Heart left ventricle (tissue), 16 donors: Measurements from ENCODE around the gene PARVA. TPM values are rescaled to one million over a fixed set of nuclear protein-coding genes. Genes with fewer than 3 reads are reported as not detected.

ENCODE experiments used
- ATAC-seq, 4 donors: fragments of 200-7000 bp; cut with Tn5 transposase; one replicate each; pipeline ENCODE4 v1.9.1; 2020 to 2022; ENCODE audit warnings: moderate library complexity in 4 of 4, mild to moderate bottlenecking in 3 of 4, moderate number of reproducible peaks in 1 of 4
- DNase-seq, 5 donors: peaks; one replicate each; pipeline ENCODE4 v3.0.0-alpha.2; 2020
- H3K27ac ChIP-seq, 12 donors: fragments of 200-600 bp; sonication (generic) in 4 of 12; one replicate each; pipeline versions ENCODE4 v1.5.0 to v1.8.0; 2016 to 2022; ENCODE audit warnings: mild to moderate bottlenecking in 2 of 12
- H3K27me3 ChIP-seq, 9 donors: fragments of 200-600 bp; sonication (generic) in 2 of 9; one replicate each; pipeline versions ENCODE4 v1.5.1 to v1.8.0; 2016 to 2022; ENCODE audit warnings: mild to moderate bottlenecking in 3 of 9
- H3K36me3 ChIP-seq, 9 donors: fragments of 200-600 bp; sonication (generic) in 2 of 9; one replicate each; pipeline versions ENCODE4 v1.5.0 to v1.8.0; 2018 to 2022; ENCODE audit warnings: mild to moderate bottlenecking in 2 of 9
- H3K4me1 ChIP-seq, 12 donors: fragments of 200-600 bp; sonication (generic) in 4 of 12; one replicate each; pipeline versions ENCODE4 v1.5.0 to v1.8.0; 2016 to 2022; ENCODE audit warnings: mild to moderate bottlenecking in 3 of 12
- H3K4me3 ChIP-seq, 12 donors: fragments of 200-600 bp; sonication (generic) in 4 of 12; one replicate each; pipeline versions ENCODE4 v1.5.0 to v1.8.0; 2017 to 2022; ENCODE audit warnings: mild to moderate bottlenecking in 9 of 12, moderate library complexity in 4 of 12
- H3K9me3 ChIP-seq, 12 donors: fragments of 200-600 bp; sonication (generic) in 4 of 12; one replicate each; pipeline versions ENCODE4 v1.5.0 to v1.8.0; 2016 to 2022; ENCODE audit warnings: mild to moderate bottlenecking in 1 of 12
- CTCF ChIP-seq, 12 donors: fragments of 200-600 bp; sonication (generic) in 4 of 12; IDR thresholded peaks; one replicate each; pipeline versions ENCODE4 v1.5.0 to v1.8.0; 2018 to 2022; ENCODE audit warnings: antibody characterized with exemption in 12 of 12, mild to moderate bottlenecking in 5 of 12
- POLR2A ChIP-seq, 2 donors: fragments of 450-650 bp; IDR thresholded peaks; one replicate each; pipeline ENCODE4 v1.6.1; 2017; ENCODE audit warnings: antibody characterized with exemption in 2 of 2, mild to moderate bottlenecking in 2 of 2, moderate library complexity in 2 of 2
- WGBS, 4 donors: extraction: QIAGEN DNeasy Blood & Tissue Kit in 2 of 4; methylation state at CpG; one replicate each; pipeline versions ENCODE4 v1.1.5 to v1.1.7; 2013 to 2018; 5-methylcytosine and 5-hydroxymethylcytosine counted together
- intact Hi-C, 10 donors: fragments of 100-400 bp; cut with DNase I; formaldehyde crosslinking; loops; one replicate each; pipeline versions ENCODE4 v1.11.1 to v1.14.2; 2022
- polyA plus RNA-seq, 2 donors: library from polyadenylated mRNA; stranded (reverse); fragments of 200-250 nt; gene quantifications; one replicate each; pipeline ENCODE4 v1.2.3, GENCODE V29; 2013
- total RNA-seq, 9 donors: library from RNA; depleted of rRNA in 2 of 9; stranded (reverse); fragments of >200 nt in 2 of 9; fragmentation: NEBNext Ultra II Directional in 3 of 9; extraction: Animal tissue kit (Norgen Biotek cat#: 25700) in 3 of 9; gene quantifications; one replicate each; pipeline versions ENCODE4 v1.1.0 to v1.2.4, GENCODE V29; 2016 to 2023
- donor health status: ischemic (EF 13 %, LVEDD 7.1; RV severe dilation, severe dysfunction).
- donor health status: healthy with polysubstance abuse.
- donor health status: DM: no; HTN: yes; CAD: no.
- donor health status: DM: no; HTN: no; CAD: no.
- donor health status: ischemic (EF 25% LVEDD 6.9; RV normal size, moderate dysfunction).
- donor health status: ischemic (EF 25% LVEDD 5.7; RV mildly dilated, moderate dysfunction).
- donor health status: healthy.
- donor health status: DM: yes; HTN: yes; CAD: no.
- donor health status: ischemic (EF 35%, LVEDD 5.7; RV mildly dilated, moderate dysfunction).
- donor health status: nonischemic (EF 11% LVEDD 7.7; RV severe dilation, severe dysfunction).
- donor health status: DM: yes; HTN: yes; CAD: no.
- donor health status: PGD.
- donor health status: ischemic (EF 29% LVEDD 5.4; RV normal size, mild dysfunction).
- donor health status: nonischemic (EF 23%, LVEDD 6.1; RV moderate dilation, normal function).

PARVA gene
- total and polyA plus RNA-seq, 11 donors, result 22.7 to 99.2 (median 65.9) TPM

GRCh38 chr11:12415342-12415966 is 38.1 kb downstream of the PARVA start:
- Histone ChIP-seq H3K4me1 (peaks cover 5 to 65% (median 42%) of the 10 kb centered on the region in 12 donors), H3K4me3 (no peak overlapping the region), H3K9me3 (no peaks in the 10 kb centered on the region), H3K27me3 (no peaks in the 10 kb centered on the region), H3K36me3 (no peaks in the 10 kb centered on the region), H3K27ac (peak overlapping the region in 1 of 12 donors; percentile 98)
- DNase-seq (no peak), ATAC-seq (no peak)
- 96 to 100% (median 97%) methylated on average over 4 of the region's 4 CpGs for WGBS, 4 donors
- intact Hi-C loops, result loop anchor here in 7 of 10 donors (5.0 to 10.0 kb wide), 6 partner anchors 52 to 399 kb away; partner anchors contain the start of gene TEAD1 (in 6 of the 7)
- TF ChIP-seq POLR2A (IDR thresholded peaks at IDR 0.05), result no peak
- TF ChIP-seq CTCF (IDR thresholded peaks at IDR 0.05), result no peak

GRCh38 chr11:12416552-12416951 is 39.2 kb downstream of the PARVA start:
- no peak for TF ChIP-seq POLR2A (IDR thresholded peaks at IDR 0.05)
- no peak for TF ChIP-seq CTCF (IDR thresholded peaks at IDR 0.05)
- peak overlapping the region in 1 of 12 donors; percentile 98 for H3K27ac ChIP-seq
- H3K9me3 ChIP-seq, result no peaks in the 10 kb centered on the region
- DNase-seq, result no peak
- H3K27me3 ChIP-seq, result no peaks in the 10 kb centered on the region
- H3K4me1 ChIP-seq, result peaks cover 5 to 55% (median 36%) of the 10 kb centered on the region in 12 donors
- no peak for ATAC-seq
- WGBS, 4 donors, result 85 to 92% (median 89%) methylated on average over 6 of the region's 6 CpGs
- intact Hi-C loops, result loop anchor here in 7 of 10 donors (5.0 to 10.0 kb wide), 6 partner anchors 51 to 398 kb away; partner anchors contain the start of gene TEAD1 (in 6 of the 7)
- no peak overlapping the region for H3K4me3 ChIP-seq
- H3K36me3 ChIP-seq, result no peaks in the 10 kb centered on the region

- Histone ChIP-seq H3K27ac (peak overlapping the region in 3 of 12 donors; percentile 5 to 98 (median 6)), H3K27me3 (no peaks in the 10 kb centered on the region), H3K9me3 (no peaks in the 10 kb centered on the region), H3K4me3 (no peak overlapping the region), H3K4me1 (peaks cover 5 to 41% (median 22%) of the 10 kb centered on the region in 12 donors), H3K36me3 (no peaks in the 10 kb centered on the region)
- TF ChIP-seq CTCF (IDR thresholded peaks at IDR 0.05), result no peak
- no peak for TF ChIP-seq POLR2A (IDR thresholded peaks at IDR 0.05)
- ATAC-seq (peak in 3 of 4 donors; percentile 38 to 58 (median 51)), DNase-seq (peak in 3 of 5 donors; percentile 29 to 68 (median 52))
- intact Hi-C loops, result loop anchor here in 7 of 10 donors (5.0 to 10.0 kb wide), 6 partner anchors 49 to 397 kb away; partner anchors contain the start of gene TEAD1 (in 6 of the 7)
- WGBS, 4 donors, result 61 to 70% (median 66%) methylated on average over 11 of the region's 11 CpGs
These were observed 40.6 kb downstream of the PARVA start for GRCh38 chr11:12417691-12418611.

- Histone ChIP-seq H3K4me3 (no peak overlapping the region), H3K27me3 (no peaks in the 10 kb centered on the region), H3K36me3 (no peaks in the 10 kb centered on the region), H3K27ac (peak overlapping the region in 1 of 12 donors; percentile 98), H3K9me3 (no peaks in the 10 kb centered on the region), H3K4me1 (peaks cover 0 to 22% (median 12%) of the 10 kb centered on the region in 12 donors)
- no peak for ATAC-seq
- 93 to 96% (median 95%) methylated on average over 3 of the region's 3 CpGs for WGBS, 4 donors
- no peak for DNase-seq
- intact Hi-C loops, result no loop called here
- TF ChIP-seq CTCF (IDR thresholded peaks at IDR 0.05), result no peak
- TF ChIP-seq POLR2A (IDR thresholded peaks at IDR 0.05), result no peak
These were observed 42.7 kb downstream of the PARVA start for GRCh38 chr11:12420040-12420439.
